HG03108 (cell line): ENCODE results near the gene TAF6L.
"Not testable (repeated sequence)": the region's sequence is repeated elsewhere in the genome, so short reads cannot be mapped to it uniquely, and the experiment has no call there.

Experiments
- ATAC-seq: cut with Tn5 transposase; IDR thresholded peaks from one replicate; pipeline ENCODE4 v1.9.1; 2021; ENCODE audit warnings: moderate library complexity; ENCODE audit not compliant: unreplicated experiment

Gene TAF6L

DNA sequence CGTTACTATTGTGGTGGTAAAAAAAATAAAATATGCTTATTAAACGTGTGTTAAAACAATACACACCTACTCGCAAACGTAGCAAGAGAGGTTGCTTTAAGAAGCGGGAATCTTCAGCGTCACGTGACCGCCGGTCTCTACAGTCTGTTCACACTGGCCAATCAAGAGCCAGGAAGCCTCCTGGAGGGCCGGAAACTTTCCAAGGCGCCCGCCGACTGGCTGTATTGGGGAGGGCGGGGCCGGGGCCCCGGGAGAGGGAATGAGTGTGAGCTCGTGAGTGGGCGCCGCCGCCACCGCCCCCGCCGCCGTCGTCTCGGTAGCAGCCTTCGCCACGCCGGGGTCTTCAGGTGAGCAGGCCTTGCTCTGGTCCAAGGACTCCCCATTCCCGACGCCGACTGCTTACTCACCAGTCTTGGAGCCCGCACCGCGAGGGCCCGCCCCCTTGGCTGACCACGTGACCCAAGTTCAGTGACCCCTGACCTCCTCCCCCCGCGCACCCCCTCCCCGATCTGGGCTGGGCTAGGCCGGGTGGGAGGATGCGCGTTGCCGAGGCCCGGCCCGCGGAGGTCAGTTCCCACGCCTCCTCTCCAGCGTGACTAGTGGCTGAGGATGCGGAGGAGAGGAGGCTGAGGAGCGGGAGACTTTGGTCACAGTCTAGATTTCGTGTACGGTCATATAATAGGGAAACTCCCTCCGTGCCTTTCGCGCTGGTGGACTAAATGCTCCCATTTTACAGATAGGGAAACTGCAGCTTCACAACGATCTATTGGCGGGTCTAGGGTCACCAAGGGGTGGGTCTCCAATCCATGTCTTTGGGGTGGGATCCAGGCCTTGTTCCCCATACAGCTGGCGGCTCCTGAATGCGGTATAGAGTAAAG, at the start of gene TAF6L:
TAF6L (plus strand) TSS at position 253 of the 878 bp plus-strand sequence. CDS start 4,388 bp downstream, outside the sequence.
- ATAC-seq: peak; percentile 79

DNA sequence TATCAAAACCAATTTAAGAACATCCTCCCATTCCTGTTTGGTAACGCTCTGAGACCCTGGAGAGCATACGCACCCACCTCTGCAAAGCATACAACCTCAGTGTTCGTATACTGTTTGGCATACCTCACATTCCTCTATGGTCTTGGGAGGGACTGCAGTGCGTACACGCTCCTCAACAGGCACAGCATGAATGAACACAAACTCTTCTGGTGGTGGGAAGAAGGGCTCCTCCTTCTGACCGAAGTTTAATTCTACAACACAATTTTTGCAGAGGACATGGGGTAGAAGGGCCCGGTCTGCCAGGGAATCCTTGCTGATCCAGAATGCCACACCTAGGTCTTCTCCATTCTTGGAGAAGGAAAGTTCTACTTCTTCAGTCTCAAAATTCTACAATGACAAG, 49.2 kb upstream of the TAF6L start:
- ATAC-seq: no peak

- no peak for ATAC-seq
Measured at GRCh38 chr11:62724171-62724570, 47.0 kb upstream of the TAF6L start.

DNA sequence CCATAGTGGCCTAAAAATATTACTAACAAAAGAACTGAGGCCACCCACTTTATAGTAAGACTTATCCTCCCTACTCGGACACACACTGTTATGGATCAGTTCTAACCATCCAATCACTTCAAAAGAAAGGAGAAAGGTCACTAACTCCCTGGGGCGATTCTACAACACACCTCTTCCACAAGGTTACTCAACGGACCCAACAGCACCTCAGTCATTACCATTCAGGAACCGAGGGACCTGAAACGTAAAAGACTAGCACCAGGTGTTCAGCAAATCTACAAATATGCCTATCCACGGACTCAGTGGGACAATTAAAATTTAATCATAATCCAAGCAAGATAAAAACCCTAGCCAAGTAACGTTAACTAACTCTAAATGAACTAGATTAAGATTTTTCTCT, 45.5 kb upstream of the TAF6L start:
- ATAC-seq: no peak

GRCh38 chr11:62726156-62726914, 44.9 kb upstream of the TAF6L start:
- ATAC-seq: peak; percentile 2

DNA sequence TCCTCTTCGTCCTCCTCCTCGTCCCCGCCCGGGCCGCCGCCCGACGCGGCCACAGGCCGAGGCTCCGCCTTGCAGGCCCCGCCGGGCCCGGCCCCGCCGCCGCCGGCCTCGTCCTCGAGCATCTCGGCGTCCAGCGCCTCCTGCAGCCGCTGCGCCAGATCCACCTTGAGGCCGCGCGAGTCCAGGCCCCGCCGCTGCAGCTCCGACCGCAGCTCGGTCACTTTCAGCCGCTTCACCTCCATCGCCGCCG, 44.4 kb upstream of the TAF6L start:
- no peak for ATAC-seq

- ATAC-seq: peak; percentile 62
Measured at GRCh38 chr11:62727165-62727871, 43.9 kb upstream of the TAF6L start, which contains the start of gene HNRNPUL2. TSS of gene HNRNPUL2 (minus strand) at chr11:62727457. CDS start at chr11:62727156, 301 bp downstream.

- peak; percentile 38 for ATAC-seq
Measured at GRCh38 chr11:62727872-62728170, 43.4 kb upstream of the TAF6L start.

DNA sequence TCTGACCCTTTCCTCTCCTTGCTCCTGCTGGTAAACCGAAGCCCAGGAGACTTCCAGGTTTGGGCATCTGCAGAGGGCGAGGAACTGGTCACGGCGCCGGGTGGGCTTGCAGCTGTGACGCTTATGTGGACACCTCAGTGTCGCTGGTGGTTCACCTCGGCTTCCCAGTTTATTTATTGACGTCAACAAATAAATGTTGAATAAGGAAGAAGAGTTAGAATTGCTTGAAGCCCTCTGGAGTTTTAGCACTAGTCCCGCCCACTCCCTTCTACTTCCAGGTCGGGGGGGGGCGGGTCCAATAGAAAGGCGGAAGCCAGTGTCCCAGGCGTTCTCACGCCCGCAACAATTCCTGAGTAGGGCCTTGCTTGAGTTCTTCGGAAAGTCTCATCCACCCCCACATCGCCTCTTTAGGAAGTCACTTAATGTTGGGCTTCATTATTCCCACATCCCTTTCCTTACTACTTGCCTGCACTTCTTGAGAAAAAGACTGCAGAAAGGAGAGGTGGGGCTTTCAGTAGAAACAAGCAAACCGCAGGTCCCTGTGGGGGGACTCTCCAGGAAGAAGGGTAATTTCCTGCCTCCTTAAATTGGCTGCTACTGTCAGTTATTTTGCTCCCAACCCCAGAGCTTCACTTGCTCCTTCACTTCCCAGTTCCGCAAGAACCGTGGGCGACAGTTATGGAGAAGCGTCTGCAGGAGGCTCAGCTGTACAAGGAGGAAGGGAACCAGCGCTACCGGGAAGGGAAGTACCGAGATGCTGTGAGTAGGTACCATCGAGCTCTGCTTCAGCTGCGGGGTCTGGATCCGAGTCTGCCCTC, 42.8 kb upstream of the TAF6L start, which contains the start of gene TTC9C:
TTC9C (plus strand) TSS at position 316 of the 818 bp plus-strand sequence; CDS start at position 679, 363 bp downstream.
- ATAC-seq: peak; percentile 18

DNA sequence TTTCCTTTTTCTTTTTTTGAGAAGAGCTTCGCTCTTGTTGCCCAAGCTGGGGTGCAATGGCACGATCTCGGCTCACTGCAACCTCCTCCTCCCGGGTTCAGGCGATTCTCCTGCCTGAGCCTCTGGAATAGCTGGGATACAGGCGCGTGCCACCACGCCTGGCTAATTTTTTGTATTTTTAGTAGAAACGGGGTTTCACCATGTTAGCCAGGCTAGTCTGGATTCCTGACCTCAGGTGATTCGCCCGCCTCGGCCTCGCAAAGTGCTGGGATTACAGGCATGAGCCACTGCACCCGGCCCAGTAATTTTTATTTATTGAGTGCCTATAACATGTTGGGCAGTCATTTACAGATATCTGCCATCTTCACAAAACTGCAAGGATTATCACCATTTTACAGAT, 41.1 kb upstream of the TAF6L start:
- not testable (repeated sequence) for ATAC-seq

DNA sequence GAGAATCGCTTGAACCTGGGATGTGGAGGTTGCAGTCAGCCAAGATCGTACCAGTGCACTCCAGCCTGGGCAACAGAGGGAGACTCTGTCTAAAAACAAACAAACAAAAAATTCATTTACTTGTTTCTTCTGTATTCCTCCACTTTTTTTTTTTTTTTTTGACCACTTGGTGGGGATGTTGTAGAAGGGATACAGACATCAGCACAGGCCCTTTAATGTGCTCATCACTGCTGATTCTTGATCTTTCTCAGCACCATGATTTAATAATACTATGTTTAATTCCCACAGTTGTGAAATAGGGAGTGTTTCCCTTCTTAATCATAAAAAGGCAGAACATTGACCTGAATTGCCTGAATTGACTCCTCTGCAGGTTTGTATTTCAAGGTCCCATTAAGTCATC, 38.4 kb upstream of the TAF6L start:
- no peak for ATAC-seq

DNA sequence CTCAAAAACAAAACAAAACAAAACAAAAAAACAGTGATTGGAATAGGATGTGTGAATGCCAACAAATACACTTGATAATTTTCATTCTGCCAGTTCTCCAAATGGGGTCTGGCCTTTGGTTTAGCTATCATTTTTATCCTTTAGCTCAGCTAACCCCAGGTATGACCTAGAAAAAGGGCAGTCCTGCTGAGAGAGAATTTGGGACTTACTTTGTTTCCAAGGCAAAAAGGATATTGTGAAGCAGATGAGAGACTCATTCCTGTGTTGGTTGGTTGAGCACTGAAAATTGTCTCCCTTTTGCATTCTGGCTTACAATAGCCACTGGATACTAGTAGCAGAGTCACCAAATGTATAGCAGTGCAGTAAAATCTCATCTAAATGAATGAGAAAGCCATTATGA, 34.0 kb upstream of the TAF6L start:
- ATAC-seq: no peak

- no peak for ATAC-seq
Measured at GRCh38 chr11:62747475-62748160, 23.6 kb upstream of the TAF6L start.

GRCh38 chr11:62749931-62750330, 21.3 kb upstream of the TAF6L start:
- not testable (repeated sequence) for ATAC-seq

DNA sequence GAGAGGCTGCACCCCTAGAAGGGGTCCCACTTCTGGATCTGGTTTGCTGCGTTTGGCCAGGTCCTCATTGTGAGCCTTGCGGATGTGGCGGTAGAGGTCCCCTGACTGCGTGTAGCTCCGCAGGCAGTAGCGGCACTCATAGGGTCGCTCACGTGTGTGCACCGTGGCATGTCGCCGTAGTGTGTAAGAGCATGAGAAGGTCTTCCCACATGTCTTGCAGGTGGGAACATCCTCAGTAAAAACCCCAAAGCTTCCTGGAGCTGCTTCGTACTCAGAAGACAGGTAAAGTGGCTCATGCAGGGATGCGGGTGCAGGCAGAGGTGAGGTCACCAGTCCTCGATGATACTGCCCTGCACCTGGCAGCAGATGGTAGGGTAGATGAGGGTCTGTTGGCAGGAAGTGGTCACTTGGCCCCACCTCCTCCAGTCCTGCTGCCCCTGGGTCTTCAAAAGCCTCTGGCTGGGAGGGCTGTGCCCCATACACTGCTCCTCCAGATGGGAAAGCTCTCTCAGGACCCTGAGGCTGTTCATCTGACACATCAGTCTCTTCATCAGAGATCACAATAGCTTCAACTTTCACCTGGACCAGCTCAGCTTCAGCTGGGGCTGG, 18.9 kb upstream of the TAF6L start:
- ATAC-seq: no peak

DNA sequence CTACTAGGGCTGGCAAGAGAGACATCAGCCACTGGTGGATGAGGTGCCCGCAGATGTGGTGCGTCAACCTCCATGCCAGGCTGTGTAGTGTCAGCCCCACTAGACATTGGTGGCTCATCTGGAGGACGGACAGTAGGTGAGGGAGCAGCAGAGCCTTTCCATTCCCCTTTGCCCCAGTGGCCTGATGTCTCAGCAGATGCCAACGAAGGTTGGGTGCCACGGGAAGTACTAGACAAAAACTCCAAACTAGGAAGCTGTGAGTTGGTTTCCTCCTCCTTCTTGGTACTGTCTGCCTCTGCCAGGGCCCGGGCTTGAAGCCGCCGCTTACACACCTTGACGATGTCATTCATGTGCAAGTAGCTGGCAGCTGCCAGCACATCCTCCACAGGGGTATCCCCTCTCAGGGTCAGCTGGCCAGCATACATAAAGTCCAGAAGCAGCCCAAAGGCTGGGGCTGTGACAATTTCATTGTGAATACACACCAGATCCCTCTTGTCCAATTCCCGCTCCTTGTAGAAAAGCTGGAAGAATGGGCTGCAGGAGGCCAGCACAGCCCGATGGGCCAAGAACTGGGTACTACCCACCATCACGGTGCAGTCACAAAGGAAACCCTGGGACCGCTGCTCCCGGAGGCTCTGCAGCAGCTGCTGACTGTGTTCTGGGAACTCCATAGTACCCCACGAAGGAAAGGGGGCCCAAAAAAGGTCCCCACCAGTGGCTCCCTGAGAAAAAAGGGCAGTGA, 18.0 kb upstream of the TAF6L start:
- ATAC-seq: peak; percentile 0

- peak; percentile 96 for ATAC-seq
Measured at GRCh38 chr11:62753736-62754603, 17.2 kb upstream of the TAF6L start, which contains the start of gene ZBTB3. TSS of gene ZBTB3 (minus strand) at chr11:62754160. CDS start at chr11:62753664, 496 bp downstream.

DNA sequence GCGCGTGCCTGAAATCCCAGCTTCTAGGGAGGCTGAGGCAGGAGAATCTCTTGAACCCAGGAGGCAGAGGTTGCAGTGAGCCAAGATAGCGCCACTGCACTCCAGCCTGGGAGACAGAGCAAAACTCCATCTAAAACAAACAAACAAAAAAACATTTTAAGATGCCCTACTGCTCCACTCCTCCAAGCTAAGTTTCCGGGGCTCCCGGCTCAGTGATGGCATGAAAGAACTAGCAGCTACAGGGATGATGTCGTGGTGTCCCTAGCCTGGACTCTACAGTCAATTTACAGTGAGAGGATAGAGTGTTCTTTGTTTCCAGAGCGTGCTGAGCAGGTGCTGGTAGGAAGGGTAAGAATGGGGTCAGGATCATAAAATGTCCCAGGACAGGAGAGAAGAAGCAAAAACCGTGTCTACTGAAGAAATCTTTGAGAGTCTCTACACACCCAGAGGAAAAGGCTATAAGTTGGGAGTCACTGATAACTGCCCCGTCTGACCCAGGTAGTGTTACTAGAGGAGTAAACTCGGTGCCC, 16.0 kb upstream of the TAF6L start:
- no peak for ATAC-seq
